Rectal smooth muscle tissue (tissue), 1 donor: ENCODE data around the gene PAK1.

Experiments used
- H3K27ac ChIP-seq: one replicate; pipeline ENCODE4 v1.7.0; 2013; ENCODE audit warnings: low read depth, low read length, inconsistent platforms
- H3K27me3 ChIP-seq: one replicate; pipeline ENCODE4 v1.7.0; 2013; ENCODE audit warnings: low read length; ENCODE audit not compliant: control insufficient read depth, insufficient read depth
- H3K36me3 ChIP-seq: one replicate; pipeline ENCODE4 v1.7.0; 2013; ENCODE audit warnings: low read length; ENCODE audit not compliant: control insufficient read depth, insufficient read depth
- H3K4me1 ChIP-seq: one replicate; pipeline ENCODE4 v1.7.0; 2013; ENCODE audit warnings: low read length; ENCODE audit not compliant: control insufficient read depth, insufficient read depth
- H3K4me3 ChIP-seq: one replicate; pipeline ENCODE4 v1.7.0; 2013; ENCODE audit warnings: low read length
- H3K9ac ChIP-seq: one replicate; pipeline ENCODE4 v1.7.0; 2013; ENCODE audit warnings: low read length

The PAK1 gene

GRCh38 chr11:77372726-77373125 lies 101.2 kb downstream of the PAK1 start:
- Histone ChIP-seq H3K9ac (no peak overlapping the region), H3K36me3 (peaks cover 2% of the 10 kb centered on the region), H3K4me1 (no peaks in the 10 kb centered on the region), H3K27me3 (no peaks in the 10 kb centered on the region), H3K27ac (no peak overlapping the region), H3K4me3 (no peak overlapping the region)

- no peak overlapping the region for H3K27ac ChIP-seq
- no peak overlapping the region for H3K9ac ChIP-seq
- H3K27me3 ChIP-seq = no peaks in the 10 kb centered on the region
- H3K4me1 ChIP-seq = no peaks in the 10 kb centered on the region
- peaks cover 2% of the 10 kb centered on the region for H3K36me3 ChIP-seq
- H3K4me3 ChIP-seq = no peak overlapping the region
These were observed 102.2 kb downstream of the PAK1 start for GRCh38 chr11:77371646-77372045.

- Histone ChIP-seq H3K4me1 (no peaks in the 10 kb centered on the region), H3K36me3 (peaks cover 2% of the 10 kb centered on the region), H3K9ac (no peak overlapping the region), H3K27me3 (no peaks in the 10 kb centered on the region), H3K4me3 (no peak overlapping the region), H3K27ac (no peak overlapping the region)
These were observed 103.7 kb downstream of the PAK1 start for GRCh38 chr11:77370217-77370616.

GRCh38 chr11:77361184-77361583 lies 112.7 kb downstream of the PAK1 start:
- no peak overlapping the region for H3K27ac ChIP-seq
- no peak overlapping the region for H3K4me3 ChIP-seq
- no peaks in the 10 kb centered on the region for H3K27me3 ChIP-seq
- H3K9ac ChIP-seq = no peak overlapping the region
- no peaks in the 10 kb centered on the region for H3K36me3 ChIP-seq
- no peaks in the 10 kb centered on the region for H3K4me1 ChIP-seq

DNA sequence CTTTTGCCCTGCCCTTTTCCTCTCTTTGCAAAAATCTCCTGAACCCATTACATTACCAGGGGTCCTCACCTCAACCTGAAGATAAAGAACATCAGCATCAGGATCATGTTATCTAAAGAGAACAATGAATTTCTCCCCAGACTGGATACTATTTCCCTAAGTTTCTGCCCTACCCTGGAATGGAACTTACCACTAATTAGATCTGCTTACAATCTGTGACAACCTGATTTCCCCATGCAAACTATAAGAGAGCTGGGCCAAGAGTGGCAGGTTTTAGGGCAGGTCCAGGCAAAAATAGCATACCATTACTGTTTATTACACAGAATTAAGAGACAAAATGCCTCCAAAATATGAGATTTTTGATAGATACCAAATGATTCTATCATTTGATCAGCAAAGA lies 114.4 kb downstream of the PAK1 start:
- Histone ChIP-seq H3K4me1 (no peaks in the 10 kb centered on the region), H3K27me3 (no peaks in the 10 kb centered on the region), H3K27ac (no peak overlapping the region), H3K9ac (no peak overlapping the region), H3K4me3 (no peak overlapping the region), H3K36me3 (peaks cover 7% of the 10 kb centered on the region)

- H3K4me1 ChIP-seq = peaks cover 2% of the 10 kb centered on the region
- H3K36me3 ChIP-seq = peaks cover 7% of the 10 kb centered on the region
- H3K27me3 ChIP-seq = no peaks in the 10 kb centered on the region
- H3K9ac ChIP-seq = no peak overlapping the region
- H3K4me3 ChIP-seq = no peak overlapping the region
- no peak overlapping the region for H3K27ac ChIP-seq
These were observed 120.8 kb downstream of the PAK1 start for GRCh38 chr11:77353131-77353530.

DNA sequence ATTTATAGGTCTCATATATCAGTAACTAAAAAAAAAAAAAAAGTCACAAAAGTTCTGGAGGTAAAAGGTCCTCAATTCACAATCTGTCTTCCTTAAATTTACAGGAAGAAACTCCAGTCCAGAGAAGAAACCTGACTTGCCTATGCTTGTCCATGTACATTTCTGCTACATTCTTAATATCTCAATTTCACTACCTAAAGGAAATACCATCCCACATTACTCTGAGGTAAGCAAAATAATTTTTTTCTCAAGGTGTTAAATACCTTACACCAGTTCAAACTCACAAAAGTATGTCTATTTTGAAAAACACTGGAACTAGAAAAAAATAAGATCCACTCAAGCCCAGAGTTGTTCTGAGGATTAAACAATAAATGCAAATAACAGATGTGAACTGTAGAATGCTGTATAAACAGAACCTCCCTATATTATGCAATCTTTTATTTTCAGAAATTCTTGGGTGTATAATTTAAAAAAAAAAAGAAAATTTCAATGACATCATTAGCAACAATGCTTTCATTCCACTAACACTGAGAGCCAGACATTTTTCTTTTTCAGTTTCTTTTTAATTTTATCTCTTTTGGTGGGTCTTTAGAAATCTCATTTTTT lies 122.5 kb downstream of the PAK1 start:
- Histone ChIP-seq H3K9ac (no peak overlapping the region), H3K36me3 (peaks cover 7% of the 10 kb centered on the region), H3K4me3 (no peak overlapping the region), H3K27ac (no peak overlapping the region), H3K27me3 (no peaks in the 10 kb centered on the region), H3K4me1 (peaks cover 2% of the 10 kb centered on the region)

DNA sequence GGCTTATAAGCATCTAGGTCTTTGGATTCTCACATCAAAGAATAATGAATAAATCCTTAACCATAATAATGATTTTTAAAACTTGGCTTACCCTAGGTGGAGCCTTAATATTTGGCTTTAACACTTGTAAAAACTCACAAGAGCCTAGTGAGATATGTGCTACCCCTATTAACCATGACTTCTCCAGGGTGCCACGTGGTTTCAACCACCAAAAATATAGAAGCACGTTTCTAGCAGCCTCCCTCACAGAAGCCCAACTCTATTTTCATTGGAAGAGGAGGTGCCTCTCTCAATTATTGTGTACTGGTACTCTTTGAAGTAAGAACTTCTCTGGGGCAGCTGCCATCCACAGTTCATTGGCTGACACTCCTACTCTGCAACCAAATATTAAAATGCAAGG lies 125.9 kb downstream of the PAK1 start:
- no peak overlapping the region for H3K27ac ChIP-seq
- no peaks in the 10 kb centered on the region for H3K4me1 ChIP-seq
- no peaks in the 10 kb centered on the region for H3K27me3 ChIP-seq
- H3K4me3 ChIP-seq = no peak overlapping the region
- H3K9ac ChIP-seq = no peak overlapping the region
- H3K36me3 ChIP-seq = no peaks in the 10 kb centered on the region

DNA sequence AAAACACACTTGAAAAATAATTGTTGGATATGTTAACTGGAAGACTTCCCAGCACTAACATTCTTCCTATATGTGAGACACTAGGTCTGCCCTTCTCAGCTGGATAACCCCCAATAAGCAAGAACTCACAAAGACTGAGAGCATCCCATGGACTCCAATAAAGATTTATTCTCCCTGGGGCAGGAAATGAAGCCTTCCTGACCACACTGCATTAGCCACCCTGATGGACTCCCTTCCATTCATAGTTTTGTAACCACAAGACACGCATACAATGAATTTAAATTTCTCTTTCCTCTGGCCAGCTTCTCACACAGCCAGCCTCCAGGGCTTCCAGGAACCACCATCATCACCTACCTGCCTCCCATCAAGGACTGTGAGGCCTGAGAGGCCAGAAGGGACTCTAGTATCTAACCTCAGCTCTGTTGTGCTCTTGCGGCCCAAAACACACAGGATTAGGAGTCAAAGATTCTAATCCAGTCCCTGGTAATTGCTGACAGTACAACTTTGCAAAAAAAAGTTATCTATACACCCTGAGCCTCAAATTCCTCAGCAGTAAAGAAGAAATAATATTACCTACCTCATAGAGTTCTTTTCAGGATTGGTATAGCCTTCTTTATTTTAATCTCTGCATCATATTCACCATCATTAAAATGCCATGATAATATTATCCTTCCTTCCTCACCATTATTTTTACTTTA lies 126.8 kb downstream of the PAK1 start:
- Histone ChIP-seq H3K27ac (no peak overlapping the region), H3K4me3 (no peak overlapping the region), H3K36me3 (no peaks in the 10 kb centered on the region), H3K9ac (no peak overlapping the region), H3K27me3 (no peaks in the 10 kb centered on the region), H3K4me1 (no peaks in the 10 kb centered on the region)

DNA sequence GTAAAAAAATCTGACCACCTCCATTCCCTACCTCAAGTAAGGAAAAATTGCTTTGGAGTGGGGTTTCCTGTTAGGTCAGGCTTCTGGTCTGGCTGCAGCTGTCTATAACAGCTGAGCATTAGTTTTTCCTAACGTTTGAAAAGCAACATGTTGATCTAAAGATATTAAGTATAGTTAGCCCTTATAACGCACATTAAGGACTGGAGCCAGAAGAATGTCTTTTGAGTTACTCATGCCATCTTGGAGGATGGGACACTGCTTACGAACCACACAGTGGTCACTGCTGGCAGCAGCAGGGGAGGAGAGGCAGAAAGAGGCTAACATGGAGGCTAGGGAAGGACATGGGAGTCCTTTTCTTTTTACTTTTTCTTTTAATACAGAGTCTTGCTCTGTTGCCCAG lies 128.3 kb downstream of the PAK1 start:
- Histone ChIP-seq H3K36me3 (no peaks in the 10 kb centered on the region), H3K4me1 (no peaks in the 10 kb centered on the region), H3K27ac (no peak overlapping the region), H3K9ac (no peak overlapping the region), H3K4me3 (no peak overlapping the region), H3K27me3 (no peaks in the 10 kb centered on the region)

DNA sequence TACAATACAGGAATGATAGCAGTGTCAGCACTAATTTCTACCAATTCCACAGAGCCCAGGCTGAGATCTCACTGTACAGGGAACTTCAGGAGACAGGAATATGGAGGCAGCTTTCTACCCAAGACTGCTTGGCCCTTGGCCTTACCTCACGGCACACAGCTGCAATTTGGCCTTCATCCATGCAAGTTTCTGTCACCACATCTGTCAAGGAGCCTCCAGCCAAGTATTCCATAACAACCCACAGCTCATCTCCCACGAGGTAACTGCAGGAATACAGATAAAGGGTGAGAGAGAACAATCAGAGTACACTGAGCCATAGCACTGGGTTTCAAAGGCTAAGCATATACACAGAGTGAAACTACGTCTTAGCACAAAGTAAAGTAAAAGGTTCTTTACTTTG lies 133.4 kb downstream of the PAK1 start:
- Histone ChIP-seq H3K4me1 (no peaks in the 10 kb centered on the region), H3K9ac (no peak overlapping the region), H3K27ac (no peak overlapping the region), H3K27me3 (no peaks in the 10 kb centered on the region), H3K4me3 (no peak overlapping the region), H3K36me3 (peaks cover 5% of the 10 kb centered on the region)

- Histone ChIP-seq H3K36me3 (peaks cover 5% of the 10 kb centered on the region), H3K9ac (no peak overlapping the region), H3K4me3 (no peak overlapping the region), H3K4me1 (no peaks in the 10 kb centered on the region), H3K27me3 (no peaks in the 10 kb centered on the region), H3K27ac (no peak overlapping the region)
These were observed 141.6 kb downstream of the PAK1 start for GRCh38 chr11:77332259-77332658.

DNA sequence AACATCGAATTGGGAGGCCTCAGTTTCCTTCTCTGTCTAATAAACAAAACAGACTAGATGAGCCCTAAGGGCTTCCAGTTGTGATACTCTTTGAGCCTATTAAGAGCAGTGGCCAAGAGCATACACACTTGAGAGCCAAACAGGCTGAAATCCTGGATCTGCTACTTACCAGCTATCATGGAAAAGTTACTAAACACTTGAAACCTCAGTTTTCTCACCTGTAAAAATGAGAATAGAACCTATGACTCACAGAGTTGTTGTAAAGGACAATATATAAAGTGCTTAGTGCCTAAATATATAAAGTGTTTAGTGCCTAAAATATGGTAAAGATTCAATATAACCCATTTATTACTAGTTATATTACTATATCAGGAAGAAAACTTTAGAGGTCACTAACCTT lies 148.7 kb downstream of the PAK1 start:
- Histone ChIP-seq H3K4me3 (no peak overlapping the region), H3K9ac (no peak overlapping the region), H3K36me3 (peaks cover 10% of the 10 kb centered on the region), H3K4me1 (no peaks in the 10 kb centered on the region), H3K27me3 (no peaks in the 10 kb centered on the region), H3K27ac (no peak overlapping the region)
